Stimulated activated CD8-positive, alpha-beta memory T cell treated with anti-CD3 and anti-CD28 coated beads, Interleukin-7, amount 100 ng/mL, for 4 hours (primary cell): ENCODE results near the gene NDUFA3.

Source experiments
- DNase-seq, 2 donors: peaks; one replicate each; pipeline ENCODE4 v3.0.0-alpha.2; 2020; ENCODE audit warnings: low read depth in 2 of 2

The NDUFA3 gene

GRCh38 chr19:54137699-54138488 is 35.2 kb downstream of the NDUFA3 start, which contains the start of gene CNOT3:
Gene CNOT3, plus strand, starts transcription at chr19:54137762. Its CDS starts 5,217 bp downstream, at chr19:54142979.
- DNase-seq: peak in 1 of 2 donors; percentile 35

GRCh38 chr19:54138489-54139256 is 36.0 kb downstream of the NDUFA3 start:
- no peak for DNase-seq

- no peak for DNase-seq
Measured at GRCh38 chr19:54141356-54141755, 38.7 kb downstream of the NDUFA3 start.

GRCh38 chr19:54142166-54142780 is 39.6 kb downstream of the NDUFA3 start:
- DNase-seq: no peak

- DNase-seq: no peak
Measured at GRCh38 chr19:54145541-54146158, 43.0 kb downstream of the NDUFA3 start.

GRCh38 chr19:54147676-54148075 is 45.0 kb downstream of the NDUFA3 start:
- no peak for DNase-seq

- no peak for DNase-seq
Measured at GRCh38 chr19:54148158-54148557, 45.5 kb downstream of the NDUFA3 start.

- no peak for DNase-seq
Measured at GRCh38 chr19:54149021-54149812, 46.6 kb downstream of the NDUFA3 start.

GRCh38 chr19:54151362-54152035 is 48.8 kb downstream of the NDUFA3 start:
- DNase-seq: no peak

GRCh38 chr19:54152267-54152666 is 49.6 kb downstream of the NDUFA3 start:
- no peak for DNase-seq

- DNase-seq: no peak
Measured at GRCh38 chr19:54152878-54153524, 50.3 kb downstream of the NDUFA3 start.

- no peak for DNase-seq
Measured at GRCh38 chr19:54153731-54154326, 51.2 kb downstream of the NDUFA3 start.

- DNase-seq: no peak
Measured at GRCh38 chr19:54154603-54155345, 52.1 kb downstream of the NDUFA3 start.

- no peak for DNase-seq
Measured at GRCh38 chr19:54155694-54156093, 53.0 kb downstream of the NDUFA3 start.

GRCh38 chr19:54156490-54156889 is 53.8 kb downstream of the NDUFA3 start:
- DNase-seq: no peak

GRCh38 chr19:54156953-54157352 is 54.3 kb downstream of the NDUFA3 start:
- no peak for DNase-seq
